Left hindlimb (tissue), 1 donor: ENCODE measurements around the gene KCNT2.
A peak's percentile ranks its signal among the peaks of the same experiment; 100 is the strongest.

Experiments used
- DNase-seq: peaks from one replicate; pipeline ENCODE4 v3.0.0-alpha.2; 2018

Gene KCNT2

GRCh38 chr1:196393282-196393681 lies 215.0 kb downstream of the KCNT2 start:
- no peak for DNase-seq

DNA sequence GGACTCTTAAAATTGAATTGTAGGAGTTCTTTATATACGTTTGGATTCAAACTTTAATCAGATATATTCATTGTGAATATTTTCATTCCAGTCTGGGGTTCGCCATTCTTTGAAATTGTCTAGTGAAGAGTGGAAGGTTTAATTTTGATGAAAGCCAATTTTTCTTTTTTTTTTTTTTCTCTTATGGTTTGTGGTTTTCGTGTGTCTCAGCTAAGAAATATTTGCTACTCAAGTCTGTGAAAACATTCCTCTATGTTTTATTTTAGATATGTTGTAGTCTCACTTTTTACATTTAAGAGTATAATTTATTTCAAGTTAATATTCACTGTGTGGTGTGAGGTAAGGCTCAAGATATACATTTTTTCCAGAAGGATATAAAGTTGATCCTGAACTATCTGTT lies 220.5 kb downstream of the KCNT2 start:
- no peak for DNase-seq

GRCh38 chr1:196385109-196385508 lies 223.1 kb downstream of the KCNT2 start:
- no peak for DNase-seq

DNA sequence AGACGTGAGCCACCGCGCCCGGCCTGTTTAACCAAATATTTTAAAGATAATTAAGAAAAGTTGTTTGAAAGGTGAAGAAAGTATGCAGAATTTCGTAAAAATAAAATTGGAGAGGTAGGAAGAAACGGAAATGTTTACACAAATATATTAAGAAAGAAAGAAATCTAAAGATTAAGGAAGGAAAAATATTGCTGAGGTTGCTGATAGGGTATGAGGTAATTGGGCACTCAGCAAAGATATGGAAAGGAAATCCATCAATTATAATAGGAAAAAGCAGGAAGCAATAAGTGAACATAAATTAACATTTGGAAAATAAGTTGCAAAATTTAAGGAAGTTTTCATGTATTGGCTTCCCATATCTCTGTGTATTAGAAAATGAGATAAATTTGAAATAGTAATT lies 225.9 kb downstream of the KCNT2 start:
- no peak for DNase-seq

GRCh38 chr1:196381544-196381943 lies 226.7 kb downstream of the KCNT2 start:
- DNase-seq = no peak

DNA sequence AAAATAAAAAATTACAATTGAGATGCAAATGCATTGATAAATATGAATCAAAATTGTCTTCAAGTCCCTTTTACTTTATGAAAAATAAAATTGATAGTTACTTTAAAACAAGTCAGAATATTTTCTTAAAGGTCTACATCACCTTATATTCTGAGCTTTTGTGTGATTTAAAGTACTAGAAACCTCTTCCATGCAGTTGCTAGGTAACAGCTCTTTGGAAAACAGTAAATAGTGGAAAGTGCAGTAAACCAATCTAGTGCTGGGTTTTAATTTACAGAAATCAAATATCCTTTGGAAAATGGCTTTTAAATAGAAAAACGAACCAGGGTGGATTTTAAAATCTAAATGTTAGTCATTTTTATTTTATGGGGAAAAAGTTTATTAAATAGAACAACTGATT lies 227.9 kb downstream of the KCNT2 start:
- DNase-seq = no peak

GRCh38 chr1:196377811-196378210 lies 230.4 kb downstream of the KCNT2 start:
- DNase-seq = no peak

DNA sequence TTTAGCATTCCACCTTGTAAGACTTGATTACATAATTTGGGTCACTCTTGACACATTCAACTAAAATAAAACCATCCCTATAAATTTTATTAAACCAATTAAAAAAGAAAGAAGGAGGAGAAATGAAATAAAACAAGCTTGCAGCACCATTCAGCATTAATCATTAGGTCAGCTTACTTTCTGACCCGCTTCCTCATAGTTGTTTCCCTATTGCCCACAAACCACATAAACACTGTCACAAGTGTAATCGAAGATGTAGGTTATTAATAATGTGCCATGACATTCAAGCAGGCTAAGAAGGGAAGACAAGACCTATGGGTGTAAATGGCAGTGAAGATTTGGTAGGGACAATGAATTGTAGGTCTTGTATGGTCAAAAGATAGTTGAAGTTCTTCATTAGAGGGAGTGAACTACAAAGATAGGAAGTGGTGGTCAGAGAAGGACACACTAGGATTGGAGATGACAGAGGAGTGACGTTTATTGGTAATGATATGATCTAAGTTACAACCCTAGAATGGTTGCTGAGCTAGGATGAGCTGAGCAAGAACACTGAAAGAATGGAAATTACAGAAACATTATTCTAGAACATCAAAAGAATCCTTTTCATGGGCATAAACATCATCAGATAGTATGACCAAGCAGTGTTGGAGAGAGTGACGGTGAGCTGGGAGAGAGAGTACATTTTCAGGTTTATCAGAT lies 231.5 kb downstream of the KCNT2 start:
- no peak for DNase-seq

GRCh38 chr1:196373798-196374197 lies 234.4 kb downstream of the KCNT2 start:
- DNase-seq = no peak

DNA sequence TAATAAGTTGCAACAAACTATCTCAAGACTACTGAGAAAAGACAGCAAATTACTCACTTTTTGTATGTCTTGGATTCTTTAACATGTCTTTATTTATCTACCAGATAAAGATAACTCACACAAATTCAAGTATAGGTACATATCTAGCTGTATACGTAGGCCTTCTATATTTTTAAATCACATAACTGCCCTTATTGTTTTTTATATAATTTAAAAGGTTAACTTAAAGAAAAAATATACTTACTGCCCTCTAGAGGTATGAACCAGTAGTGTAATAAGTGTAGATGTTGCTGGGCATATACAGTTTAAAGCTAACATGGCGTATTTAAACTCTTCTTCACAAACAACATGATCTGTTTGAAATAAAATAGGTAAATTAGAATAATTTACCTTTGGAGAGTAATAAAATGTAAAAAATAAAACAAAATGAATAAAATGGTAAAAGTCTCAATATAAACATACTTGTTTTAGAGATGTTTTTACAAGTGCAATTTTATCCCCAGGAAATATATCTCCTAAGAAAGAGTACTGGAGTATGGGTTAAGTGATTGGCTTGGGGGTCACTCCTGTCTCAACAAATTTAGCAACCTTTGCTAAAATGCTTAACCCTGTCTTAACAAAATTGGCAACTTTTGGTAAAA lies 235.2 kb downstream of the KCNT2 start:
- DNase-seq = no peak

- no peak for DNase-seq
Measured at GRCh38 chr1:196367838-196368237, 240.4 kb downstream of the KCNT2 start.

GRCh38 chr1:196366817-196367495 lies 241.3 kb downstream of the KCNT2 start:
- DNase-seq = no peak

DNA sequence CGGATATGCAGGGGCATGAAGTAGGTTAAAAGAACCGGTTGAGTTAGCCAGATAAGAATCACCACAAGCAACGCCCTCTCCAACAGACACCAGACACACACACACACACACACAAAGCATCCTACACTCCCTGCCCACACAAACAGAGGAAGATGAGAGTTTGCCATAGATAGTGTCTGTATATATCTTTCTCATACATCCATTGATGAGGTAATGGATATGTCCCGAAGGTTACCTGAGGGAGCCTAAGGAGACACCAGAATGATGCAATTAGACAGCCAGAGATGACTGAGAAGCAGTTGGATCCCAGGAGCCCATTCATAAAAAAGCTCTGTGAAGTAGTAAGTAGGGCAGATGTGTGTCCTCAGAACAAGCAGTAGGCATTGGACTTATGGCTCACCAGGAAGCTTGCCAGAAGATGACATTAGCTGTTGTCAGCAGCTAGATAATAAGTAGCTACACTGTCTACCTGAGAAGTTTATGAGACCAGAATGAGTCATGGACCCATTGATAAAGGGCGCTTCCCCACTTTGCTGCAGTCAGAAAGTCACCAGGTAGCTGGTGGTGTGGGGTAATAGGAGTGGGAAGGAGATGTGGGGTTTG lies 247.0 kb downstream of the KCNT2 start:
- no peak for DNase-seq

DNA sequence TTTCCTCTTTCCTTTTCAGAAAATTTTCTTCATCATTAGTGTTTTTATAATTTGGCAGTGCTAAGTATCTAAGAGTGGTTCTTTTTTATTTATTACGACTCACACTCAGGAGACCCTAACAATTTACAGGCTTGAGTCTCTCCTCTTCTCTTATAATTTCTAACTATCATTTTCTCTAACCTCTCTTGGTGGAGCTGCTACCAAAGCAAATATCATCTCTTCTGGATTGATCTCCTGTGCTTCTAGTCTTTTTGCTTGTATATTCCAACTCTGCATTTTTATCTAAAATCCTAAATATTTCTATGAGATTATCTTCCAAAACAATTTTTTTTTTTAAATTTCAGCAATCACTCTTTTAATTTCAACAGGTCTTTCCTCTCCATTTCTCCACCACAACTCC lies 250.3 kb downstream of the KCNT2 start:
- DNase-seq = no peak

DNA sequence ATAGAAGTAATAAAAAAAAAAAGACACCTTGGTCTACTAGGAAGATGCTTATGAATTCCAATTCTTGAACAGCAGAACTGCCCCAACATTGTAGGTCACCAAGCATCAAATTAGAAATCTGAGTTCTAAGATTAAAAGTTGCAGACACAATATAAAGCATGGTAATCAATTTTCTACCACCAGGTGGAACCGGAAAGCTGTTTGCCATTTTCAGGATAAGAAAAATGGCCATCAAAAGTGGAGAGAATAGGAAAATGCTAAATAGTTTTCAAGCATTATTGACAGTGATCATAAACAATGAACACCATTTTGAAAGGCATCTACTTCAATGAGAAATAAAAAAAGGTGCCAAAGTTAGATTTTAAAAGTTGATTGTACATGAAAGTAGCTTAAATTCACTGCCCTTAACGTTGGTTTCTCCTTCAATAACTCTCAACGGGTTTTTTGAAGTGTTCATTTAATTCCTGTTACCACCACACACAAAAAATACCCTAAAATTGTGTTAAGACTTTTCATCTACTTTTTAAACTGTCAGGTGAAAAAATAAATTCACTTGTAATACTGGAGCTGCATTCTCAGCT lies 252.9 kb downstream of the KCNT2 start:
- no peak for DNase-seq

DNA sequence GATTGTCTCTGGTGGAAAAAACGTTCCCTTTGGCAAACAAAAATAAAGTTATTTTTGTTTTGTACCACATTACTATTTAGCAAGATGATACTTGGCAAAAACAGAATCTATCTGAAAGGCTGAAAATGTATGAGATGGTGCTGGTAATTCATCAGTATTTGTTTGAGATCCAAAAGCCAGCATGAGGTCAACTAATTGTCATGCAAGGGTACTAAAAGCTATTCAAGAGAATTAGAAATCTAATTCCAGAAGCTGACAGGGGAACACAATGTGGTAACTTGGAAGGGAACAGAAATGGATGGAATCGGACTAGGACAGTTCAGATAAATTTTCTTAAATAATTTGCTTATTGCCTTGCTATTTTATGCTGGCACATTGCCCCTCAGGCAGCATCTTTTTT lies 263.8 kb downstream of the KCNT2 start:
- DNase-seq = no peak

DNA sequence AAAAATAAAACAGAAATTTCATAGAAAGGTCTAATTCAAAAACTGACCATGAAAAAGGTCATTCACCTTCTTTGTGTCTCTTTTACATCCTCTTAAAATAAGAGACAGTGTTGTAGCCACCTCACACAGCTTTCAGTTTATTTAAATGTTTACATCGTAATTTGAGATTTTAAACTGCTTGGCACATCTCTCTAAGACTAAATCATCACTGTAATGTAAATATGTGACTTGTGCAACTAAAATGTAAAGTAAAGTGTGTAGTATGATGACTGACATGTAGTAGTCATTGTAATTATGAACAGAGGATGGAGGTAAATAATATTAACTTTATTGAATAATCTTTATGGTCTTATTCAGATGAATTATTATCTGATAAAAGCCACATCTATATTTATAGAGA lies 283.9 kb downstream of the KCNT2 start:
- no peak for DNase-seq

DNA sequence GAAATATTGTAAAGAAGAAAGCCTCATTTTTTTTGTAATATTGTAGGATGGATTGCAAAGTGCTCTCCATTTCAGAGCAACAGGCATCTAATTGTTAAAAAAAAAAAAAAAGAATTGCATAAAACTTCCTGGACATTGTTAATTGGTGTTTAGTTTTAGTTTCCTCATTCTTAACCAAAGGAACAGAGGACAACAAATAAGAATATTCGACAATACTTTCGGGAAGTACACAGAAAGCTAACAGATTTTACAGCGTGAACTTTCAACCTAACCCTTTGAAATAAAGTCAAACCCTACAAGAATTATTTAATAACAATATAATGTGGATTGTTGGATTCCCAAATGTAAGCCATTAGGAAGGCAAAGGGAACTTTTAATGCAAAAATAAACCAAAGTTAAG lies 284.4 kb downstream of the KCNT2 start:
- no peak for DNase-seq

GRCh38 chr1:196319301-196319700 lies 288.9 kb downstream of the KCNT2 start:
- DNase-seq = no peak

- DNase-seq = peak; percentile 37
Measured at GRCh38 chr1:196317535-196318522, 290.4 kb downstream of the KCNT2 start.

DNA sequence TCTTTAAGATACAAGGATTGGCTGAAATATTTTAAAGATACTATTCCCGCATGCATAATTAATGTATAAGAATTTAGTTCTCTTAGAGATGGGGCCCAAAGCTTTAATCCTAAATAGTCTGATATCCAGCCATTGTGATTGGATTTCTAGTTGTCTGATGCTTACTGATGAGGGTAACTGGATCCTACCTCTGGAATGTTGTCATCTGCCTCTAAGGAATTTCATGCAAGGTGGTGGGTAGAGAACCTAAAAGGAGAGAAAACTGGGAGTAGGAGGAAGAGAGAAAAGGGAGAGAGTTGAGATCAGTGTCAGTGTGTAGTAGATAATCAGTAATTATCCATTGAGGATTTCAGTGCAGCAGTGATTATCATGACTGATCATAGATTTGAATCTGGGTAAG lies 295.5 kb downstream of the KCNT2 start:
- DNase-seq = no peak

GRCh38 chr1:196309386-196309785 lies 298.9 kb downstream of the KCNT2 start:
- DNase-seq = no peak
